Heart left ventricle (tissue), 13 donors: ENCODE results near the gene TPT1.

Source experiments
- POLR2A ChIP-seq, 2 donors: fragments of 450-650 bp; IDR thresholded peaks; one replicate each; pipeline ENCODE4 v1.6.1; 2017; ENCODE audit warnings: antibody characterized with exemption in 2 of 2, mild to moderate bottlenecking in 2 of 2, moderate library complexity in 2 of 2
- TF ChIP-seq, protein P1 (sequence below), 12 donors: fragments of 200-600 bp; sonication (generic) in 4 of 12; IDR thresholded peaks; one replicate each; pipeline versions ENCODE4 v1.5.0 to v1.8.0; 2018 to 2022; ENCODE audit warnings: antibody characterized with exemption in 12 of 12, mild to moderate bottlenecking in 5 of 12
- donor health status: ischemic (EF 13 %, LVEDD 7.1; RV severe dilation, severe dysfunction).
- donor health status: DM: no; HTN: yes; CAD: no.
- donor health status: DM: no; HTN: no; CAD: no.
- donor health status: ischemic (EF 25% LVEDD 6.9; RV normal size, moderate dysfunction).
- donor health status: ischemic (EF 25% LVEDD 5.7; RV mildly dilated, moderate dysfunction).
- donor health status: ischemic (EF 35%, LVEDD 5.7; RV mildly dilated, moderate dysfunction).
- donor health status: nonischemic (EF 11% LVEDD 7.7; RV severe dilation, severe dysfunction).
- donor health status: DM: yes; HTN: yes; CAD: no.
- donor health status: PGD.
- donor health status: ischemic (EF 29% LVEDD 5.4; RV normal size, mild dysfunction).
- donor health status: nonischemic (EF 23%, LVEDD 6.1; RV moderate dilation, normal function).

DNA sequence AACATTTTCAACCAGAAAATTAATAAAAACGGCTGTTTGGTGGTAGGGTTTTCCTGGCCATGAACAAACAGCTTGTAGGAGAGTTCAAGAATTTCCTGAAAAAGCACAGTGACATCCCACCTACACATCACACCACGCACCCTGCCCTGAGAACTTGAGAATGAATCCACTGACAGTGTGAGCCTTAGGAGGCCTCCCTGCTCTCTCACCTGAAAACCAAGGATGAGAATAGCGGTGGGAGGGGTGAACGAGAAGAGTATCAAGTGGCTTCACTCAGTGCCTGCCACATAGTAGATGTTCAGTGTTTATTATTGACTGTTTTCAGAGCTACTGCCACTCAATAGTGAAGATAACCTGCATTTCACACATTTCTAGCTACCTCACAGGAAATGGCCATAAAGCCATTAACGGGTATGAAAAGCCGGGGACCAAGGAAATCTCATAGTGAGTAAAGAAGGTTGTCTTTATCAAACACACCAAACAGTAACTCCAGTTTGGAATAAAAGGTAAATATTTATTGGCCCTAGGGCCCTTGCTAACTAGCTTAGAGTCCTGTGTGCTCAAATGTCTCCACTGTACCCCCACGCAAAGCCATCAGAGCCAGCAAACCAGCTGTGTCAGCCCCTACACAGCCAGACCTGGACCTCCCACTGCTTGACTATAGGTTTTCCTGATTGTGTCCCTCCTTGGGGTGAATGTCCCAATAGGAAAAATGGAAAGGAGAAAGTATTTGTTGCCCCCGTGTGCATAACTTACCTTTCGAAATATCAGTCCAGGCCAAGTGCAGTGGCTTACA lies 40.6 kb downstream of the TPT1 start:
- TF ChIP-seq, protein P1, sequence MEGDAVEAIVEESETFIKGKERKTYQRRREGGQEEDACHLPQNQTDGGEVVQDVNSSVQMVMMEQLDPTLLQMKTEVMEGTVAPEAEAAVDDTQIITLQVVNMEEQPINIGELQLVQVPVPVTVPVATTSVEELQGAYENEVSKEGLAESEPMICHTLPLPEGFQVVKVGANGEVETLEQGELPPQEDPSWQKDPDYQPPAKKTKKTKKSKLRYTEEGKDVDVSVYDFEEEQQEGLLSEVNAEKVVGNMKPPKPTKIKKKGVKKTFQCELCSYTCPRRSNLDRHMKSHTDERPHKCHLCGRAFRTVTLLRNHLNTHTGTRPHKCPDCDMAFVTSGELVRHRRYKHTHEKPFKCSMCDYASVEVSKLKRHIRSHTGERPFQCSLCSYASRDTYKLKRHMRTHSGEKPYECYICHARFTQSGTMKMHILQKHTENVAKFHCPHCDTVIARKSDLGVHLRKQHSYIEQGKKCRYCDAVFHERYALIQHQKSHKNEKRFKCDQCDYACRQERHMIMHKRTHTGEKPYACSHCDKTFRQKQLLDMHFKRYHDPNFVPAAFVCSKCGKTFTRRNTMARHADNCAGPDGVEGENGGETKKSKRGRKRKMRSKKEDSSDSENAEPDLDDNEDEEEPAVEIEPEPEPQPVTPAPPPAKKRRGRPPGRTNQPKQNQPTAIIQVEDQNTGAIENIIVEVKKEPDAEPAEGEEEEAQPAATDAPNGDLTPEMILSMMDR (IDR thresholded peaks at IDR 0.05) = no peak
- TF ChIP-seq POLR2A (IDR thresholded peaks at IDR 0.05) = no peak
